Glutamatergic neuron (in vitro differentiated cells): Measurements from ENCODE around the gene CTCFL. TPM values are rescaled to one million over a fixed set of nuclear protein-coding genes. Genes with fewer than 3 reads are reported as not detected.

Experiments used
- DNase-seq: peaks from one replicate; pipeline ENCODE4 v3.0.0; 2022
- H3K27ac Mint-ChIP-seq: one replicate; pipeline ENCODE4 v1.8.0; 2020; ENCODE audit warnings: mild to moderate bottlenecking, mixed read lengths, inconsistent platforms; ENCODE audit not compliant: unreplicated experiment
- H3K27me3 Mint-ChIP-seq: one replicate; pipeline ENCODE4 v1.8.0; 2020; ENCODE audit warnings: mild to moderate bottlenecking, moderate library complexity, mixed read lengths, inconsistent platforms; ENCODE audit not compliant: unreplicated experiment
- H3K36me3 Mint-ChIP-seq: one replicate; pipeline ENCODE4 v1.8.0; 2020; ENCODE audit warnings: mild to moderate bottlenecking, mixed read lengths, inconsistent platforms; ENCODE audit not compliant: unreplicated experiment
- H3K4me1 Mint-ChIP-seq: one replicate; pipeline ENCODE4 v1.8.0; 2020; ENCODE audit warnings: mild to moderate bottlenecking, low read depth, mixed read lengths, inconsistent platforms; ENCODE audit not compliant: unreplicated experiment
- H3K4me3 Mint-ChIP-seq: one replicate; pipeline ENCODE4 v1.8.0; 2020; ENCODE audit warnings: mild to moderate bottlenecking, mixed read lengths, inconsistent platforms; ENCODE audit not compliant: unreplicated experiment
- H3K9me3 Mint-ChIP-seq: one replicate; pipeline ENCODE4 v1.8.0; 2020; ENCODE audit warnings: mild to moderate bottlenecking, moderate library complexity, mixed read lengths, inconsistent platforms; ENCODE audit not compliant: unreplicated experiment
- total RNA-seq: library from RNA; stranded (reverse); fragmentation: NEBNext Ultra II Directional; extraction: Animal tissue kit (Norgen Biotek cat#: 25700); gene quantifications from one replicate; pipeline ENCODE4 v1.2.1, GENCODE V29; 2021; ENCODE audit not compliant: unreplicated experiment
- TF ChIP-seq, protein P1 (sequence below): fragments of 200-600 bp; sonication (generic); IDR thresholded peaks from one replicate; pipeline ENCODE4 v1.5.0; 2021; ENCODE audit not compliant: partially characterized antibody, unreplicated experiment

Gene CTCFL
- total RNA-seq, 1 donor from 2014 or later, result not detected

DNA sequence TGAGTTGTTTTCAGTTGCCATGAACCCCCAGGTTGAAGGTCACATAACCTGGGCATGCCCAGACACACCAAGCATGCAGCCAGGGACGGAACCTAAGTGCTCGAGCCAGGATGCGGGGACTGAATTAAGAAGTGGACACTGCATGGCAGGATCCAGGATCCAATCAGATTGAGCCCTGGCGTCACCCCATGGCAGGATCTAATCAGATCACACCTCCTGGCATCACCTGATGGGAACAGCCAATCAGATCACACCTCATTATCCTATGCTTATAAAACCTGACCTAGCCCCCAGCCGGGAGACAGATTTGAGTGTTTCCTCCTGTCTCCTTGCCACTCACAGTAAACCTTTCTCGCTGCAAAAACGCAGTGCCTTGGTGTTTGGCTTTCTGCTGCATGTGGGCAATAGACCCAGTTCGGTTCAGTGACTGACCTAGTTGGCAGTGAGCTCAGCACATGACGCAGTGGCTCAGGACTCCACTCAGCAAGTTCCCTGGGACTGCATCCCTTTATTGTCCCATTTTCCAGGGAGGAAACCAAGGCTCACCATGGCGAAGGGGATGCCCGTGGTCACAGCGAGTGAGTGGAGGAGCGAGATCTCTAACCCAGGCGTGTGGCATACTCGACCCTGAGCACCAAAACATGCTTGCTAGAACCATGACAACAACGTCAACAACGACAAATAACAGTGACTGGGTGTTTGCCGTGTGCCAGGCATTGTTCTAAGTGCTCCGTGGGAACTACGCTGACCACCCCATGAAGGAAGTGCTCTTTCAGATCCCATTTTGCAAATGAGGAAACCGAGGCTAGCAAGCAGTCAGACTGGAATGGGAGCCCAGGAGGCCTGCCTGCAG lies 67.5 kb downstream of the CTCFL start:
- Mint-ChIP-seq H3K4me1 (peaks cover 2% of the 10 kb centered on the region), H3K27me3 (peaks cover 9% of the 10 kb centered on the region), H3K36me3 (no peaks in the 10 kb centered on the region), H3K9me3 (peaks cover 5% of the 10 kb centered on the region), H3K4me3 (no peak overlapping the region), H3K27ac (no peak overlapping the region)
- TF ChIP-seq, protein P1, sequence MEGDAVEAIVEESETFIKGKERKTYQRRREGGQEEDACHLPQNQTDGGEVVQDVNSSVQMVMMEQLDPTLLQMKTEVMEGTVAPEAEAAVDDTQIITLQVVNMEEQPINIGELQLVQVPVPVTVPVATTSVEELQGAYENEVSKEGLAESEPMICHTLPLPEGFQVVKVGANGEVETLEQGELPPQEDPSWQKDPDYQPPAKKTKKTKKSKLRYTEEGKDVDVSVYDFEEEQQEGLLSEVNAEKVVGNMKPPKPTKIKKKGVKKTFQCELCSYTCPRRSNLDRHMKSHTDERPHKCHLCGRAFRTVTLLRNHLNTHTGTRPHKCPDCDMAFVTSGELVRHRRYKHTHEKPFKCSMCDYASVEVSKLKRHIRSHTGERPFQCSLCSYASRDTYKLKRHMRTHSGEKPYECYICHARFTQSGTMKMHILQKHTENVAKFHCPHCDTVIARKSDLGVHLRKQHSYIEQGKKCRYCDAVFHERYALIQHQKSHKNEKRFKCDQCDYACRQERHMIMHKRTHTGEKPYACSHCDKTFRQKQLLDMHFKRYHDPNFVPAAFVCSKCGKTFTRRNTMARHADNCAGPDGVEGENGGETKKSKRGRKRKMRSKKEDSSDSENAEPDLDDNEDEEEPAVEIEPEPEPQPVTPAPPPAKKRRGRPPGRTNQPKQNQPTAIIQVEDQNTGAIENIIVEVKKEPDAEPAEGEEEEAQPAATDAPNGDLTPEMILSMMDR, result no peak
- no peak for DNase-seq

DNA sequence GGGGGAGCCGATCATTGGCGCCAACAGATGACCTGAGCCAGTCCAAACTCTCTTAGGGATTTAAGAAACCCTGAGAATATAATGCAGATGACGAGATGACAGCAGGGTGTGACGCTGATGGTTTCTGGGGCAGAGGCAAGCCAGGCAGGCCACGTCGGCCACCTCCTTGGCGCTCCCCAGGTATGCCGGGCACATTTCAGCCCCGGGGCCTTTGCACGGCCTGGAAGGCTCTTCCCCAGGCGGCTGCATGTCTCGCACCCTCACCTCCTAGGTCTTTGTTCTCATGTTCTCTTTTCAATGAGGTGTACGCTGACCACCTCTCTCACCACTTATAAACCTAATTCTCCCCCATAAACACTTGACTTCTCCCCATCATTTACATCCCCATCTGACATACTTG lies 68.8 kb downstream of the CTCFL start:
- H3K4me3 Mint-ChIP-seq, result no peak overlapping the region
- TF ChIP-seq, protein P1, result no peak
- no peaks in the 10 kb centered on the region for H3K36me3 Mint-ChIP-seq
- peaks cover 7% of the 10 kb centered on the region for H3K9me3 Mint-ChIP-seq
- no peak overlapping the region for H3K27ac Mint-ChIP-seq
- H3K27me3 Mint-ChIP-seq, result peaks cover 9% of the 10 kb centered on the region
- DNase-seq, result no peak
- H3K4me1 Mint-ChIP-seq, result peaks cover 6% of the 10 kb centered on the region

DNA sequence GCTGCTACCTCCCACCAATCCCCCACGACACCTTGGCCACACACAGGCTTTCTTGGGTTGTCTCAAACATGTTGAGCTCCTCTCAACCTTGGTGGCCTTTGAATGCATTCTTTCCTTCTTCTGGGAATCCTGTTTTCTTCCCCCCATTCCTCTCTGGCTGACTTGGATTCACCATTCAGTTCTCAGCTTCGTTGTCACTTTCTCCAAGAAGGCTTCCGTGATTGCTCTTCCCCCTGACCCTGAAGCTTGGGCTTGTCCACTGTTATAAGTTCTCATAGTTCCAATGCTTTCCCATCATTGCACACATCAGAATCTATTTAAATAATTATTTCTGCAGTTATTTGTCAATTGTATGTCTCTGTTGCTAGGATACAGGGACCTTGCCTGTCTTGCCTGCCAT lies 69.6 kb downstream of the CTCFL start:
- Mint-ChIP-seq H3K9me3 (peaks cover 9% of the 10 kb centered on the region), H3K36me3 (no peaks in the 10 kb centered on the region), H3K4me3 (no peak overlapping the region), H3K27me3 (peaks cover 9% of the 10 kb centered on the region), H3K27ac (no peak overlapping the region), H3K4me1 (peaks cover 13% of the 10 kb centered on the region)
- DNase-seq, result no peak
- TF ChIP-seq, protein P1, result no peak

DNA sequence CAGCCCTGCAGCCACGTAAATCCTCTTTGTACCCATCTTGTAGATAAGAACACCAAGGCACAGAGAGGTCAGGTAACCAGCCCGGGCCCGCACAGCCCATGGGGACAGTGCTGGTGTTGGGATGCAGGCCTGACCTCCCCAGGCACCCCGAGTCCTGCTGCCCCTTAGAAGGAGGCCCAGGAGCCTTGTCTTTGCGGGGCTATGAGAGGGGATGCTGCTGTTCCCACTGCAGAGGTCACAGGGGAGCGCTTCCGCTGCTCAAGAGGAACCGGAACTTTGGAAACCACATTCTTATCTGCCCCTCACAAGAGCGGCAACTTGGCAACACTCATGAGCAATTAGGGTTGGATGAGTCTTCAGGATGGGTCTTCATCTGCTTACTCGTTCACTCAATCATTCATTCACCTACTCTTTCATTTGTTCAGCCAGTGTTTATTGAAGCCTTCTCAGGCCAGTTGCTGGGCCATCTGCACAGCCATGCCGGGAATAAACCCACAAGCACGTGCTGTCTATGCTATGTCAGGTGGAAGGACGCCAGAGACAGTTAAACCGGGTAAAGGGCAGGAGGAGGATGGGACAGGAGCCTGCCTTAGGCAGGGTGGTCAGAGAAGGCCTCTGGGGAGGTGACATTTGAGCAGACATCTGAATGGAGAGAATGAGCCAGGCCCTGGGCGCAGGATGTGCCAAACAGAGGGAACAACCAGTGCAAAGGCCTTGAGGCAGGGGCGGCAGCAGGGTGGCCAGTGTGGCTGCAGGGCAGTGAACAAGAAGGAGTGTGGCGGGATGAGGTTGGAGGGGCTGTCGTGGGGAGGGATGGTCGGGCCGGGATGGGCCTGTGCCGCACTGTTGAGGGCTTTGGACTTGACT lies 72.9 kb downstream of the CTCFL start:
- no peak overlapping the region for H3K4me3 Mint-ChIP-seq
- TF ChIP-seq, protein P1, result no peak

More for the DNA sequence above, 72.9 kb downstream of the CTCFL start:
- no peak for DNase-seq
- Mint-ChIP-seq H3K4me1 (peaks cover 13% of the 10 kb centered on the region), H3K36me3 (peaks cover 2% of the 10 kb centered on the region), H3K27me3 (peaks cover 8% of the 10 kb centered on the region), H3K9me3 (peaks cover 12% of the 10 kb centered on the region), H3K27ac (no peak overlapping the region)
